SK-N-MC (cell line): Measurements from ENCODE around the gene SLC6A6.

Experiments
- DNase-seq: peaks from one replicate; pipeline ENCODE4 v3.0.0-alpha.2; 2011; ENCODE audit warnings: low read depth, low spot score
- H3K27ac ChIP-seq: fragments of 200-600 bp; sonication (generic); 2 replicates; pipeline ENCODE4 v1.5.1; 2016; ENCODE audit warnings: mixed run types
- H3K36me3 ChIP-seq: fragments of 200-600 bp; sonication (generic); 2 replicates; pipeline ENCODE4 v1.6.1; 2017; ENCODE audit warnings: antibody characterized with exemption, low read length, mixed read lengths; ENCODE audit not compliant: insufficient read depth
- H3K4me3 ChIP-seq: fragments of 200-600 bp; sonication (generic); 2 replicates; pipeline ENCODE4 v1.5.1; 2016
- H3K9ac ChIP-seq: fragments of 200-600 bp; sonication (generic); 2 replicates; pipeline ENCODE4 v1.8.0; 2017; ENCODE audit warnings: mixed run types, mixed read lengths; ENCODE audit not compliant: insufficient read length
- H3K9me3 ChIP-seq: fragments of 200-600 bp; sonication (generic); 2 replicates; pipeline ENCODE4 v1.6.1; 2017; ENCODE audit warnings: low read depth, mild to moderate bottlenecking, antibody characterized with exemption, low read length, moderate library complexity, mixed read lengths
- EZH2 ChIP-seq: fragments of 200-600 bp; sonication (generic); IDR thresholded peaks from one replicate; pipeline ENCODE4 v1.6.1; 2017; ENCODE audit warnings: antibody characterized with exemption
- FOXP2 ChIP-seq: optimal IDR thresholded peaks from 2 replicates; pipeline ENCODE3; 2011; ENCODE audit warnings: mild to moderate bottlenecking, moderate library complexity; ENCODE audit not compliant: insufficient read depth; ENCODE audit errors: extremely low read length, control extremely low read depth
- POLR2AphosphoS5 ChIP-seq: IDR thresholded peaks from 2 replicates; pipeline ENCODE4 v1.6.1; 2012; ENCODE audit warnings: mild to moderate bottlenecking, low read depth, low read length, borderline replicate concordance

Gene SLC6A6

DNA sequence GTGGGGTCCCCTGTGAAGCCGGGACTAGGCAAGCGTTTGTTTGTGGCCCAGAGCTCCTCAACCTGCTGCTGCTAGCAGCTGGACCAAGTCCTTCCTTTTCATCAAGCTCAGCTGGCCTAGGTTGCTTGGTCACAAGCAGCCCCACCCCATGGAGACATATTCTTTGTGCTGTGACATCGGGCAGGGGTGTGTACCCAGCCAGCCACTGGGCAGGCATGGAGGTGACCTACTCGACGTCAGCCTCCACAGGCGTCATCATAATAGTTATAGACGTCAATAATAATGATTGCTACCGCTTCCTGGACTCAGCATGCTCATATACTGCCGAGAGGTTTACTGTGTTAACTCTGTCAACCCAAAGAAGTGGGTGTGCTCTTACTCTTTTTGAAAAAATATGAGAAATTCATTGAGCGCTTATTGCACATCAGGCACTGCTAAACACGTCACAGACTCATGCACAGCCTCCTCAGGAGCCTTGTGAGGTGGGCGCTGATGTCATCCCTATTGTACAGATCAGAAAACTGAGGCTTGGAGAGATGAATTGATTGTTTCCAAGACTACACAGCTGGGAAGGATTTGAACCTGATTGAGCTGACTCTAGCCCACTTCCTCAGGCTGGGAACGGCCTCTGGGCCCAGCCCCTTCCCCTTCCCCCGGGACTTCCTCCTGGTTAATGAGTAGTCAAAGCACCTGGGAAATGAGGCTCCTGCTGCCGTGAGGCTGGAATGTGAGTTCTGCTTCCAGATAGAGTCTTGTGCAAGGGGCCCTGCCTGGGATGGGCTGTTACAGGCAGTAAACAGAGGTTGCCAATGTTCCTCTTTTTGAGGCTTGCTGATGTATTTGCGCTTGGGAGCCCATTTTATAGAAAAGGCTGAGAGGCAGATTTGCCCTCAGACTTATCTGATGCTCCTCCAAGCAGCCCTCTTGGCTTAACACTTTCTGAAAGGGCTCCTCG is 16.2 kb downstream of the SLC6A6 start:
- no peak for DNase-seq
- TF ChIP-seq POLR2AphosphoS5 (no peak), FOXP2 (no peak), EZH2 (no peak)
- no peaks in the 10 kb centered on the region for H3K9me3 ChIP-seq
- H3K36me3 ChIP-seq, result no peaks in the 10 kb centered on the region
- H3K4me3 ChIP-seq, result no peak overlapping the region
- no peak overlapping the region for H3K9ac ChIP-seq
- no peak overlapping the region for H3K27ac ChIP-seq

- no peak for DNase-seq
- Histone ChIP-seq H3K9me3 (no peaks in the 10 kb centered on the region), H3K36me3 (no peaks in the 10 kb centered on the region), H3K9ac (no peak overlapping the region), H3K4me3 (no peak overlapping the region), H3K27ac (no peak overlapping the region)
- TF ChIP-seq EZH2, result no peak
- no peak for TF ChIP-seq FOXP2
- no peak for TF ChIP-seq POLR2AphosphoS5
Measured at GRCh38 chr3:14422016-14422963, 19.9 kb downstream of the SLC6A6 start.

GRCh38 chr3:14423197-14423743 is 20.9 kb downstream of the SLC6A6 start:
- Histone ChIP-seq H3K27ac (no peak overlapping the region), H3K36me3 (no peaks in the 10 kb centered on the region), H3K9me3 (no peaks in the 10 kb centered on the region), H3K9ac (no peak overlapping the region), H3K4me3 (no peak overlapping the region)
- TF ChIP-seq EZH2 (no peak), POLR2AphosphoS5 (no peak), FOXP2 (no peak)
- no peak for DNase-seq

GRCh38 chr3:14423963-14424362 is 21.6 kb downstream of the SLC6A6 start:
- DNase-seq, result no peak
- H3K9me3 ChIP-seq, result no peaks in the 10 kb centered on the region
- no peak overlapping the region for H3K9ac ChIP-seq
- H3K27ac ChIP-seq, result no peak overlapping the region
- H3K4me3 ChIP-seq, result no peak overlapping the region
- TF ChIP-seq FOXP2 (no peak), EZH2 (no peak), POLR2AphosphoS5 (no peak)
- H3K36me3 ChIP-seq, result no peaks in the 10 kb centered on the region

DNA sequence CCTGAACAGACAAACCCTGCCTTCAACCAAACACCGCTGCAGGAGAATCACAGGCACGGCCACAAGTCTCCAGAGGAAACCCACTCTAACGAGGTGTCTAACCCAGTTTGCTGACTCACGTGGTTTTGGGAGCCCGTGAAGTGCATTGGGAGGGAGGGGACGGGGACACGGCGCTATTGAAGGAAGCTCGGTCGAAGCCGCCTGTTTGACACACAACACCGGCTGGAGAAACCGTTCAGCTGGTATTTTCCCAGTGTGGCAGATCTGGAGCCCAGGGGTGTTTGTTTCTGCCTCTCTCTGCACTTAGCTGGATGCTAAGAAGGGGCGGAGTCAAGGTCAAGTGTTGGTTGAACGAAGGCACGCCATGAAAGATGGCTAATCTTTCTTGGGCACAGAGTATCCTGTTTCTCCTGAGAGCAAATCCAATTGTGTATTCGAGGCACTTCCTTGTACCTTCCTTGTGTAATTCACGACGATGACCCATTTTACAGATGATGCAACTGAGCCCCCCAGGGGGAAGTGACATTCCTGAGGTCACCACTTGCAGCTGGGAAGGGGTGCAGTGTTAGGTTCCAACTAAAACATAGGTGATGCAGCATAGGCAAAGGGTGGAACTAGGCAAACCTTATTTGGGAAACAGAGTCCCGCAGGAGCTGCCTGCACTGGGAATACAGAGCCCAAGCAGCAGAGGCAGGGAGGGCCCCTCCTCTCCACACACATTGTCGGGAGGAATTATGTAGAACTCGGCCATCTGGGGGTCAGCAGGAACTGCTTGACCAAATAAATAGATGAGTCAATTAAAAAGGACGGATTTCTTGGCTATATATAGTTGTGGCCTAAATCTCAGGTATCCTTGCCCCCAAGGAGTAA is 22.5 kb downstream of the SLC6A6 start:
- no peaks in the 10 kb centered on the region for H3K36me3 ChIP-seq
- no peak for TF ChIP-seq EZH2
- no peak for TF ChIP-seq FOXP2
- TF ChIP-seq POLR2AphosphoS5, result no peak
- no peak for DNase-seq
- no peak overlapping the region for H3K9ac ChIP-seq
- no peak overlapping the region for H3K27ac ChIP-seq
- no peak overlapping the region for H3K4me3 ChIP-seq
- H3K9me3 ChIP-seq, result no peaks in the 10 kb centered on the region

DNA sequence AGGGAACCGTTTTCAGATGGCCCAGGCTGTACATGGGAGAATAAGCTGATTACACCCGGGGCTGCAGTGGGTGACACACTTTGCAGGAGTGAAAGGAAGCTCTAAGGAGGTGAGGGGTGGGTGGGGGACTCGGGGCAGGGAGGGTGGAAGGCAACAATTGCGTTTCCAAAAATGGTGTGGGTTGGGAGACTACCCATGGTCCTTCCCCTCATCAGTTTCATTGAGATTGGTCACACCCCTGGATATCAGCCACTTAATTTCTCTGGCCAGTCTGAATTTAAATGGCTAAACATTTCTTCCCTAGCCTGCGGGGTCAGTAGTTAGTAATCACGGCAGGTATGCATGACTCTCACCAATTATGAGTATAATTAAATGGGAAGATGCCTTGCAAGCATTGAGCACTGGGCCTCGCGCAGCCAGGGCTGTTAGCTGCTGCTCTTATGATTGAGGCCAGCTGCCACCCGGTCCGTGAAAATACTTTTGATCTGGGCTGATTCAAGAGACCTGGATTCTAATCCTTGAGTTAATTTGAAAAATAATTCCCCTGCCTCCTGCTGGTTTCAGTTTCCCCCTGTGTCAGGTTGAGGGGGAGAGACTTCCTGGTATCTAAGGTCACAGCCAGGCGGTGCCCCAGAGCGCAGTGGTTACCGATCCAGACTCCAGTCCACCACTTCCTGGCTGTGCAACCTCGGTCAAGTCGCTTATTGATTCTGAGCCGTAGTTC is 23.3 kb downstream of the SLC6A6 start:
- H3K9me3 ChIP-seq, result no peaks in the 10 kb centered on the region
- no peak overlapping the region for H3K9ac ChIP-seq
- no peaks in the 10 kb centered on the region for H3K36me3 ChIP-seq
- DNase-seq, result no peak
- no peak overlapping the region for H3K27ac ChIP-seq
- no peak overlapping the region for H3K4me3 ChIP-seq
- TF ChIP-seq FOXP2 (no peak), EZH2 (no peak)

GRCh38 chr3:14426305-14426620 is 23.9 kb downstream of the SLC6A6 start:
- no peak overlapping the region for H3K4me3 ChIP-seq
- no peak overlapping the region for H3K9ac ChIP-seq
- H3K36me3 ChIP-seq, result no peaks in the 10 kb centered on the region
- no peak for DNase-seq
- no peak overlapping the region for H3K27ac ChIP-seq
- TF ChIP-seq POLR2AphosphoS5, result no peak
- TF ChIP-seq EZH2, result no peak
- TF ChIP-seq FOXP2, result no peak
- no peaks in the 10 kb centered on the region for H3K9me3 ChIP-seq
